Measurements from ENCODE around the gene FAM120A.
"Not testable (repeated sequence)": the region's sequence is repeated elsewhere in the genome, so short reads cannot be mapped to it uniquely, and the experiment has no call there.

The FAM120A gene

GRCh38 chr9:93450945-93451815, at the start of gene FAM120A:
FAM120A (plus strand) TSS chr9:93451685; CDS start chr9:93451916, 231 bp downstream.
- peak; percentile 30 for DNase-seq (ENCODE audit: low read depth, low spot score)

- no peak for DNase-seq (ENCODE audit: low read depth, low spot score)
Observed at GRCh38 chr9:93406371-93406770, 45.1 kb upstream of the FAM120A start.

- no peak for DNase-seq (ENCODE audit: low read depth, low spot score)
Observed at GRCh38 chr9:93413530-93413929, 38.0 kb upstream of the FAM120A start.

- DNase-seq (ENCODE audit: low read depth, low spot score), result no peak
Observed at GRCh38 chr9:93415176-93415690, 36.3 kb upstream of the FAM120A start.

- no peak for DNase-seq (ENCODE audit: low read depth, low spot score)
Observed at GRCh38 chr9:93416530-93417235, 34.8 kb upstream of the FAM120A start.

- DNase-seq (ENCODE audit: low read depth, low spot score), result no peak
Observed at GRCh38 chr9:93417538-93417937, 33.9 kb upstream of the FAM120A start.

- no peak for DNase-seq (ENCODE audit: low read depth, low spot score)
Observed at GRCh38 chr9:93419023-93419422, 32.5 kb upstream of the FAM120A start.

- no peak for DNase-seq (ENCODE audit: low read depth, low spot score)
Observed at GRCh38 chr9:93422977-93423616, 28.4 kb upstream of the FAM120A start.

GRCh38 chr9:93427655-93428379, 23.7 kb upstream of the FAM120A start:
- DNase-seq (ENCODE audit: low read depth, low spot score), result no peak

- no peak for DNase-seq (ENCODE audit: low read depth, low spot score)
Observed at GRCh38 chr9:93431539-93432105, 19.9 kb upstream of the FAM120A start.

GRCh38 chr9:93432964-93433363, 18.5 kb upstream of the FAM120A start:
- DNase-seq (ENCODE audit: low read depth, low spot score), result no peak

GRCh38 chr9:93434056-93434455, 17.4 kb upstream of the FAM120A start:
- no peak for DNase-seq (ENCODE audit: low read depth, low spot score)

GRCh38 chr9:93435386-93435785, 16.1 kb upstream of the FAM120A start:
- no peak for DNase-seq (ENCODE audit: low read depth, low spot score)

GRCh38 chr9:93436218-93436617, 15.3 kb upstream of the FAM120A start:
- no peak for DNase-seq (ENCODE audit: low read depth, low spot score)

GRCh38 chr9:93436655-93437407, 14.7 kb upstream of the FAM120A start:
- no peak for DNase-seq (ENCODE audit: low read depth, low spot score)

GRCh38 chr9:93437996-93438395, 13.5 kb upstream of the FAM120A start:
- DNase-seq (ENCODE audit: low read depth, low spot score), result no peak

- DNase-seq (ENCODE audit: low read depth, low spot score), result not testable (repeated sequence)
Observed at GRCh38 chr9:93439301-93439700, 12.2 kb upstream of the FAM120A start.

- DNase-seq (ENCODE audit: low read depth, low spot score), result no peak
Observed at GRCh38 chr9:93440896-93441580, 10.4 kb upstream of the FAM120A start.

GRCh38 chr9:93446073-93446472, 5.4 kb upstream of the FAM120A start:
- no peak for DNase-seq (ENCODE audit: low read depth, low spot score)

- DNase-seq (ENCODE audit: low read depth, low spot score), result no peak
Observed at GRCh38 chr9:93447655-93448054, 3.8 kb upstream of the FAM120A start.
